HFFc6 (cell line): Measurements from ENCODE around the gene ARHGEF16. TPM values are rescaled to one million over a fixed set of nuclear protein-coding genes. Genes with fewer than 3 reads are reported as not detected.

Experiments
- DNase-seq: peaks from one replicate; pipeline ENCODE4 v3.0.0-alpha.2; 2018
- H3K27ac Mint-ChIP-seq: 2 replicates; pipeline ENCODE4 v1.8.0; 2020; ENCODE audit warnings: mild to moderate bottlenecking, mixed read lengths
- H3K27me3 Mint-ChIP-seq: 2 replicates; pipeline ENCODE4 v1.8.0; 2021; ENCODE audit warnings: mild to moderate bottlenecking, moderate library complexity, mixed read lengths; ENCODE audit not compliant: insufficient read depth
- H3K36me3 Mint-ChIP-seq: 2 replicates; pipeline ENCODE4 v1.8.0; 2021; ENCODE audit warnings: low read depth, mixed read lengths
- H3K4me1 Mint-ChIP-seq: 2 replicates; pipeline ENCODE4 v1.8.0; 2020; ENCODE audit warnings: low read depth, mixed read lengths
- H3K4me3 Mint-ChIP-seq: 2 replicates; pipeline ENCODE4 v1.8.0; 2020; ENCODE audit warnings: mild to moderate bottlenecking, moderate library complexity, mixed read lengths
- H3K9me3 Mint-ChIP-seq: 2 replicates; pipeline ENCODE4 v1.8.0; 2020; ENCODE audit warnings: mild to moderate bottlenecking, mixed read lengths
- CTCF ChIP-seq: fragments of 200-600 bp; sonication (generic); IDR thresholded peaks from 2 replicates; pipeline ENCODE4 v1.5.0; 2021; ENCODE audit warnings: antibody characterized with exemption, mild to moderate bottlenecking
- total RNA-seq, 6 experiments: library from RNA; stranded (reverse); fragmentation: NEBNext Ultra II Directional; extraction: Animal tissue kit (Norgen Biotek cat#: 25700); gene quantifications; 2 replicates in 1 of 6; 3 replicates in 5 of 6; pipeline ENCODE4 v1.2.3, GENCODE V29; 2021

The ARHGEF16 gene
- total RNA-seq, 6 experiments from 2014 or later = 0.08 to 0.18 (median 0.17) TPM; not detected in 3

GRCh38 chr1:3510136-3510955 is 55.9 kb downstream of the ARHGEF16 start:
- H3K27ac Mint-ChIP-seq = no peak overlapping the region
- no peaks in the 10 kb centered on the region for H3K9me3 Mint-ChIP-seq

GRCh38 chr1:3510956-3511250 is 56.4 kb downstream of the ARHGEF16 start:
- Mint-ChIP-seq H3K27ac (no peak overlapping the region), H3K9me3 (no peaks in the 10 kb centered on the region), H3K4me1 (no peaks in the 10 kb centered on the region), H3K27me3 (no peaks in the 10 kb centered on the region), H3K4me3 (no peak overlapping the region), H3K36me3 (peaks cover 5% of the 10 kb centered on the region)
- no peak for DNase-seq
- no peak for TF ChIP-seq CTCF

More at GRCh38 chr1:3510136-3510955, 55.9 kb downstream of the ARHGEF16 start:
- Mint-ChIP-seq H3K4me1 (no peaks in the 10 kb centered on the region), H3K4me3 (no peak overlapping the region), H3K36me3 (peaks cover 5% of the 10 kb centered on the region), H3K27me3 (no peaks in the 10 kb centered on the region)
- TF ChIP-seq CTCF = no peak
- DNase-seq = no peak

GRCh38 chr1:3511306-3511705 is 56.8 kb downstream of the ARHGEF16 start:
- H3K4me1 Mint-ChIP-seq = no peaks in the 10 kb centered on the region
- DNase-seq = no peak
- H3K9me3 Mint-ChIP-seq = no peaks in the 10 kb centered on the region
- H3K36me3 Mint-ChIP-seq = peaks cover 5% of the 10 kb centered on the region
- TF ChIP-seq CTCF = no peak
- H3K4me3 Mint-ChIP-seq = no peak overlapping the region
- H3K27ac Mint-ChIP-seq = no peak overlapping the region
- H3K27me3 Mint-ChIP-seq = no peaks in the 10 kb centered on the region

GRCh38 chr1:3511856-3512255 is 57.4 kb downstream of the ARHGEF16 start:
- no peak for DNase-seq
- Mint-ChIP-seq H3K4me1 (no peaks in the 10 kb centered on the region), H3K4me3 (no peak overlapping the region), H3K27ac (no peak overlapping the region), H3K27me3 (no peaks in the 10 kb centered on the region), H3K9me3 (no peaks in the 10 kb centered on the region), H3K36me3 (peaks cover 5% of the 10 kb centered on the region)
- no peak for TF ChIP-seq CTCF

GRCh38 chr1:3514404-3514803 is 59.9 kb downstream of the ARHGEF16 start:
- no peaks in the 10 kb centered on the region for H3K9me3 Mint-ChIP-seq
- DNase-seq = no peak
- H3K27ac Mint-ChIP-seq = no peak overlapping the region
- H3K4me1 Mint-ChIP-seq = no peaks in the 10 kb centered on the region
- H3K36me3 Mint-ChIP-seq = peaks cover 5% of the 10 kb centered on the region
- no peak overlapping the region for H3K4me3 Mint-ChIP-seq
- no peak for TF ChIP-seq CTCF
- no peaks in the 10 kb centered on the region for H3K27me3 Mint-ChIP-seq
